Activated T-helper 2 cell treated with anti-CD3 and anti-CD28 coated beads, Interferon-gamma antibody, Interleukin-2, Interleukin-4, amounts not matched to agents 10 μg/mL and 5 μg/mL and 100 μg/mL, durations not matched to agents 14 hours and 24 hours and 36 hours (primary cell): ENCODE measurements around the gene NR1I3. TPM values are rescaled to one million over a fixed set of nuclear protein-coding genes. Genes with fewer than 3 reads are reported as not detected.

Experiments
- DNase-seq: peaks from one replicate; pipeline ENCODE4 v3.0.0; 2021; ENCODE audit warnings: low spot score
- H3K27ac Mint-ChIP-seq: one replicate; pipeline ENCODE4 v1.8.0; 2021; ENCODE audit warnings: mixed read lengths
- H3K27me3 Mint-ChIP-seq: one replicate; pipeline ENCODE4 v1.8.0; 2021; ENCODE audit warnings: low read depth, mixed read lengths
- H3K36me3 Mint-ChIP-seq: one replicate; pipeline ENCODE4 v1.8.0; 2021; ENCODE audit warnings: low read depth, mixed read lengths
- H3K4me1 Mint-ChIP-seq: one replicate; pipeline ENCODE4 v1.8.0; 2021; ENCODE audit warnings: low read depth, mixed read lengths
- H3K4me3 Mint-ChIP-seq: one replicate; pipeline ENCODE4 v1.8.0; 2021; ENCODE audit warnings: low read depth, mild to moderate bottlenecking, moderate library complexity, mixed read lengths
- H3K9me3 Mint-ChIP-seq: one replicate; pipeline ENCODE4 v1.8.0; 2021; ENCODE audit warnings: mixed read lengths
- intact Hi-C: fragments of 100-400 bp; cut with micrococcal nuclease; formaldehyde crosslinking; loops from one replicate; pipeline ENCODE4 v1.15.1; 2023
- total RNA-seq: library from RNA; stranded (reverse); gene quantifications from 2 replicates; pipeline ENCODE4 v1.2.3, GENCODE V29; 2022

The NR1I3 gene
- total RNA-seq, 1 donor from 2014 or later, result not detected

DNA sequence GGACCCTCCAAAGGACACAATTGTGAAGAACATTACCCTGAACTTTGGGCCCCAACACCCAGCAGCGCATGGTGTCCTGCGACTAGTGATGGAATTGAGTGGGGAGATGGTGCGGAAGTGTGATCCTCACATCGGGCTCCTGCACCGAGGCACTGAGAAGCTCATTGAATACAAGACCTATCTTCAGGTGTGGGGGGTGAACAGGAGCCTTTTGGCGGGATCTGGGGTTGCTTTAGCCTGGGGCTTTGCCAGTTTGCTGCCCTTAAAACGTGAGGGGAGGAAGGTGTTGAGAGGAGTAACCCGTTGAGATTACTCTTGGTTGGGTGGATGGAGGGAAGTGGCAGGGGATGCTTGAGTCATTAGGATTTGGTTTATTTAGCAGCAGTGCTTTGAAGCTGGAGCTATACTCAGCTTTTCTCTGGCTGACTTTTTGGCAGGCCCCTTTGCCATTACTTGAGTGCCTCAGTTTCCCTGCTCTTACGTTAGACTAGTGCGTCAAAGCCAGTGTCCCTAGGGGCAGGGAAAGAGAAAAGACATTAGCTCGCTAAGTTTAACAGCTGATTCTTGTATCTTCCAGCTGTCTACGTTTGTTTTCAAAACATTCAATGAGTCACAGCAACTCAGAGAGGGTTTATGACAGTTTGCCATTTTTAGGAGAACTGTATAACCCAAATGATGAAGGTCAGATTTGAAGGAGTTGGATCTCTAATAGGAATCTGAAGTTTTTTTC, 31.4 kb downstream of the NR1I3 start:
- H3K9me3 Mint-ChIP-seq, result no peaks in the 10 kb centered on the region
- H3K4me3 Mint-ChIP-seq, result no peak overlapping the region
- intact Hi-C loops, result no loop called here
- peaks cover 37% of the 10 kb centered on the region for H3K4me1 Mint-ChIP-seq
- H3K27ac Mint-ChIP-seq, result no peak overlapping the region
- no peaks in the 10 kb centered on the region for H3K27me3 Mint-ChIP-seq
- H3K36me3 Mint-ChIP-seq, result peaks cover 67% of the 10 kb centered on the region
- no peak for DNase-seq

- peaks cover 41% of the 10 kb centered on the region for H3K4me1 Mint-ChIP-seq
- H3K4me3 Mint-ChIP-seq, result peak within 1 kb of the TSS; percentile 94
- no peaks in the 10 kb centered on the region for H3K9me3 Mint-ChIP-seq
- DNase-seq, result peak; percentile 93
- H3K36me3 Mint-ChIP-seq, result peaks cover 36% of the 10 kb centered on the region
- H3K27me3 Mint-ChIP-seq, result no peaks in the 10 kb centered on the region
- H3K27ac Mint-ChIP-seq, result peak within 1 kb of the TSS; percentile 95
- intact Hi-C loops, result loop anchor here (1.0 to 5.0 kb wide), 4 partner anchors 17 to 105 kb away; partner anchors contain the start of genes MPZ and PPOX
These were observed 35.9 kb downstream of the NR1I3 start, which contains the start of gene NDUFS2 for GRCh38 chr1:161201836-161202712. Gene NDUFS2 (plus strand): TSS chr1:161202367. CDS start chr1:161202386, 19 bp downstream.

- DNase-seq, result no peak
These were observed 36.8 kb downstream of the NR1I3 start for GRCh38 chr1:161200992-161201835.

DNA sequence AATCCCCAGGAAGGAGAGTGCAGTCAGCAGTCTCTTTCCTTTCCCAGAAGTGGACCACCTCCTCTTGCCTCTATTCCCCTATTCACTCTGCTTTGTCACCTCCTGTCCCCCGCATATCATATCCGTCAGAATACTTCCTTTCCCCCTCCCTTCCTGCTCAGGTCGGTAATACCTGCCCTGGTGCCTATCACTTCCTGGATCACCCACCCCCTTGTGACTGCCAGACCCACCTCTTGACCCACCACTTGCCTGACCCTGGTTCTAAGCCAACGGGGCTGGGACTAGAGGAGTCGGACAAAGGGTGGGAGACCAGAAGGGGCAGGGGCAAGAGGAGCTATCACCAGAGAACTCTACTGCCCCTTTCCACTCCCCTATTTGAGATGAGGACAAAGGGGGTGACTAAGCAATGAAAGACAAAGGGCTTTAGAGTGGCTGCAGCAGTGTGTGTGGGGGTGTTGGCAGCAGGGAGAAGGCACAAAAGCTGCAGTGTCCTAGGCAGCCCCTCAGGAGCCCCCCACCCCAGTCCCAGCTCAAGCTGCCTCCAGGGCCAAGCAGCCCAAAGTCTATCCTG, 37.5 kb downstream of the NR1I3 start:
- Mint-ChIP-seq H3K36me3 (peaks cover 26% of the 10 kb centered on the region), H3K9me3 (no peaks in the 10 kb centered on the region), H3K4me1 (peaks cover 35% of the 10 kb centered on the region), H3K27me3 (no peaks in the 10 kb centered on the region), H3K4me3 (no peak overlapping the region), H3K27ac (peak overlapping the region; percentile 95)
- DNase-seq, result no peak
- intact Hi-C loops, result loop anchor here (5.0 kb wide), 2 partner anchors 33 to 107 kb away; partner anchors contain the start of genes MPZ and PPOX

More at GRCh38 chr1:161200992-161201835, 36.8 kb downstream of the NR1I3 start:
- Mint-ChIP-seq H3K4me1 (peaks cover 37% of the 10 kb centered on the region), H3K27me3 (no peaks in the 10 kb centered on the region), H3K27ac (peak overlapping the region; percentile 95), H3K9me3 (no peaks in the 10 kb centered on the region), H3K36me3 (peaks cover 30% of the 10 kb centered on the region), H3K4me3 (peak overlapping the region; percentile 94)
- intact Hi-C loops, result loop anchor here (5.0 kb wide), 2 partner anchors 34 to 106 kb away; partner anchors contain the start of genes MPZ and PPOX

GRCh38 chr1:161199506-161200139, 38.4 kb downstream of the NR1I3 start:
- Mint-ChIP-seq H3K27ac (no peak overlapping the region), H3K4me3 (no peak overlapping the region), H3K27me3 (no peaks in the 10 kb centered on the region), H3K9me3 (no peaks in the 10 kb centered on the region), H3K4me1 (peaks cover 35% of the 10 kb centered on the region), H3K36me3 (peaks cover 21% of the 10 kb centered on the region)
- DNase-seq, result no peak
- intact Hi-C loops, result loop anchor here (5.0 kb wide), 2 partner anchors 32 to 108 kb away; partner anchors contain the start of genes MPZ and PPOX

- Mint-ChIP-seq H3K9me3 (no peaks in the 10 kb centered on the region), H3K27ac (peak within 1 kb of the TSS; percentile 43), H3K4me1 (peaks cover 30% of the 10 kb centered on the region), H3K27me3 (no peaks in the 10 kb centered on the region), H3K36me3 (peaks cover 14% of the 10 kb centered on the region), H3K4me3 (no peak within 1 kb of the TSS)
- DNase-seq, result no peak
- intact Hi-C loops, result no loop called here
These were observed 39.0 kb downstream of the NR1I3 start, which contains the start of gene ADAMTS4 for GRCh38 chr1:161198897-161199431. Gene ADAMTS4 (minus strand): TSS chr1:161199054. CDS start chr1:161198627, 427 bp downstream.

DNA sequence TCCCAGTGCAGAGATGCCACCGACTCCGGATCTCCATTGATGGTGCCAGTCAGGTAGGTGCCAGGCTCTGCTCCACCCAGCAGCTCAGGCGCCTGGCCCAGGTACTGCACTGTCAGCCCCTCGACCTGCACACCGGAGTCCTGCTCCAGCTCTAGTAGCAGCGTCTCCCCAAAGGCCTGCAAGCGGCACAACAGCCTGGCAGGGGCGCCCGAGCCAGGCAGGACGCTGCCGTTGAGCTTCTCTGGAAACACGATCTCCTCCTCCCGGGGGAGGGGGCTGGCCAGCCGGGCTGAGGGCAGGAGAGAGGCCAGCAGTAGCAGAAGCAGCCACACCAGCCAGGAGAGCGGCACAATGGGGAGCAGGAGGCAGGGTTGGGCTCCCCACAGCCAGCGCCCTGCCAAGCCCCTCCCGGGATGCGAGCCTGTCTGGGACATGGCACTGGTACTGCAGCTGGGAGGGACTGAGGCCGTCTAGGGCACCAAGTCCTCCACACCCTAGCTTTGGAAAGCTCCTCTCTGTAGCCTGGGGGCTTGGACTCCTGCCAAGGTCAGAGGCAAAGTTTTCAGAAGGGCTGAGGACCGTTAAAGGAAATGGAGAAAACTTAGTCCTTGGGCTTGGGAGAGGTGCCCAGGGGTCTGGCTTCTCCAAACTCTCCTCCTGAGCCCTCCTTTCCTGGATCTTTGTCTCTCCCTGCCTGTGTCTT, 39.7 kb downstream of the NR1I3 start:
- Mint-ChIP-seq H3K36me3 (peaks cover 8% of the 10 kb centered on the region), H3K4me1 (peaks cover 24% of the 10 kb centered on the region), H3K27ac (no peak overlapping the region), H3K4me3 (no peak overlapping the region), H3K27me3 (no peaks in the 10 kb centered on the region), H3K9me3 (no peaks in the 10 kb centered on the region)
- DNase-seq, result no peak
- intact Hi-C loops, result no loop called here

GRCh38 chr1:161197560-161198193, 40.3 kb downstream of the NR1I3 start:
- Mint-ChIP-seq H3K4me1 (peaks cover 26% of the 10 kb centered on the region), H3K36me3 (peaks cover 4% of the 10 kb centered on the region), H3K4me3 (no peak overlapping the region), H3K27me3 (no peaks in the 10 kb centered on the region), H3K9me3 (no peaks in the 10 kb centered on the region), H3K27ac (no peak overlapping the region)
- intact Hi-C loops, result no loop called here
- no peak for DNase-seq

DNA sequence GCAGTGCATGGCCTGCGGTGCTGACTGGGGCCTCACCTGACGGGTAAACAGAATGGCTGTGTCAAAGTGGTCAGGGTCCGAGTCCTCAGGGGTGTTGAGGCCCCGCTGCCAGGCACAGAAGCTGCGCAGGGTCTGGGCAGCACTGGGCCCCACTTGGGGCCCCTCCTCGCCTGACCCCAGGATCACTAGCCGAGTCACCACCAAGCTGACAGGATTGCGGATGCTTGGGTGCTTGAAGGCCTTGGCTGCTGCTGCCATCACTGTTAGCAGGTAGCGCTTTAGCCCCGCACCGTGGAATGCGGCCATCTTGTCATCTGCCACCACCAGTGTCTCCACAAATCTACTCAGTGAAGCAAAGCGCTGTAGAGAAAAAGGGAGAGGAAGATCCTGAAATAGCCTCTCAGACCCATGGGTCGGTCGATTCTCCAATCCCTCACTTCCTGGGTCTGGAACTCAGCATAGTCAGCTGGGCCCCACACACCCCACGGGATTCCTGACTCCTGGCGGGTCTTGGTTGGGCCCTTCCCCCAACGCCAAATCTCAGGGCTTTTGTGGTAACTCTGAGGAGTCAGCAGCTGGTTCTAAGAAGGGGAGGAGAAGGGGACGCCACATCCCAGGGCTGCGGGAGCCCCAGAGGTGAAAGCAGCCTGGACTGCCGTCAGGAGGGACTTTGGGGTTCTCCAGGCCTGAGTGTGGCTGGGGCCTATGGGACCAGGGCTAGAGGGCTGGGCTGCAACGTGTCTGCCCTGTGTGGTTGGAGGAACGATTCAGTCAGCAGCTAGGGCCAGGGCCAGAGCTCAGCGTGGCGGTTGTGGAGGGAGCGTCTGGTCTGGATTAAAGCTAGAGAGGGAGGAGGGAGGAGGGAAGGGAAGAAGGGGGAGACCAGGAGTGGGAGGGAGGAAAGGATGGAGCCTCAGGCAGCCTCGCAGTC, 41.2 kb downstream of the NR1I3 start:
- Mint-ChIP-seq H3K4me1 (peaks cover 29% of the 10 kb centered on the region), H3K9me3 (no peaks in the 10 kb centered on the region), H3K27ac (no peak overlapping the region), H3K27me3 (no peaks in the 10 kb centered on the region), H3K36me3 (no peaks in the 10 kb centered on the region), H3K4me3 (no peak overlapping the region)
- DNase-seq, result no peak
- intact Hi-C loops, result no loop called here

GRCh38 chr1:161196111-161196510, 41.9 kb downstream of the NR1I3 start:
- peaks cover 24% of the 10 kb centered on the region for H3K4me1 Mint-ChIP-seq
- H3K27ac Mint-ChIP-seq, result no peak overlapping the region
- intact Hi-C loops, result no loop called here
- H3K4me3 Mint-ChIP-seq, result no peak overlapping the region
- no peaks in the 10 kb centered on the region for H3K27me3 Mint-ChIP-seq
- no peaks in the 10 kb centered on the region for H3K36me3 Mint-ChIP-seq
- no peak for DNase-seq
- no peaks in the 10 kb centered on the region for H3K9me3 Mint-ChIP-seq
